K562 (cell line): ENCODE data around the gene GALNT13. TPM values are rescaled to one million over a fixed set of nuclear protein-coding genes. Genes with fewer than 3 reads are reported as not detected.

ENCODE experiments used
- ATAC-seq: fragments of 200-7000 bp; cut with Tn5 transposase; 3 replicates; pipeline ENCODE4 v1.9.1; 2020; ENCODE audit warnings: moderate library complexity
- BruUV-seq: library from RNA; stranded (reverse); fragments of 400-500 nt; replicated peaks from 2 replicates; lab custom pipeline; 2021; lab: Mats Ljungman, UMichigan
- CTCF ChIA-PET: fragments of 300-600 bp; formaldehyde crosslinking; extraction: SDS; loops from one replicate; lab custom pipeline; 2021; ENCODE audit warnings: low intra/inter-chr PET ratio; lab: Yijun Ruan, JAX
- POLR2A ChIA-PET: fragments of 300-600, 350-650 bp; sonication (Branson Sonifier 250); formaldehyde crosslinking; extraction: SDS; loops from one replicate; lab custom pipeline; 2021; ENCODE audit warnings: antibody characterized with exemption, inconsistent platforms; lab: Yijun Ruan, JAX
- DNase-seq, 4 experiments: peaks; one replicate each; pipeline versions ENCODE4 v3.0.0 to v3.0.0-alpha.2; 2011 to 2018; ENCODE audit warnings: low spot score in 3 of 4, mixed read lengths in 3 of 4; ENCODE audit errors: extremely low read depth in 1 of 4
- FAIRE-seq: peaks from 2 replicates; lab custom pipeline; 2011; peaks lifted over from hg19 to GRCh38; lab: Jason Lieb, UNC
- H2AFZ ChIP-seq: 2 replicates; pipeline ENCODE4 v1.6.0; 2011; ENCODE audit warnings: low read depth, low read length, control low read depth, inconsistent platforms
- H3K27ac ChIP-seq: fragments of 200-600 bp; 3 replicates; pipeline ENCODE4 v1.8.0; 2011; ENCODE audit warnings: low read depth, mild to moderate bottlenecking, control low read depth, inconsistent platforms, low read length, moderate library complexity, mixed read lengths; ENCODE audit errors: extremely low read depth
- H3K27me3 ChIP-seq, 2 experiments: fragments of 300-600 bp in 1 of 2; 2 replicates in 1 of 2; 3 replicates in 1 of 2; pipeline versions ENCODE4 v1.6.0 to v1.8.0; 2011; ENCODE audit warnings: inconsistent platforms in 2 of 2, low read length in 2 of 2, mild to moderate bottlenecking in 1 of 2, mixed read lengths in 1 of 2, moderate library complexity in 1 of 2; ENCODE audit not compliant: control insufficient read depth in 2 of 2, insufficient read depth in 2 of 2
- H3K36me3 ChIP-seq: fragments of 300-600 bp; 3 replicates; pipeline ENCODE4 v1.8.0; 2011; ENCODE audit warnings: mild to moderate bottlenecking, low read length, inconsistent platforms; ENCODE audit not compliant: control insufficient read depth, insufficient read depth
- H3K4me1 ChIP-seq, 2 experiments: fragments of 200-600 bp in 1 of 2; replicated peaks in 1 of 2; 2 replicates in 1 of 2; 3 replicates in 1 of 2; pipeline versions ENCODE4 v1.5.1 to v1.8.0; 2011; ENCODE audit warnings: inconsistent platforms in 2 of 2, low read length in 2 of 2, mild to moderate bottlenecking in 1 of 2, mixed read lengths in 1 of 2, moderate library complexity in 1 of 2; ENCODE audit not compliant: control insufficient read depth in 2 of 2, insufficient read depth in 2 of 2
- H3K4me2 ChIP-seq: 2 replicates; pipeline ENCODE4 v1.6.1; 2011; ENCODE audit warnings: low read length, control low read depth, inconsistent platforms, mixed read lengths; ENCODE audit not compliant: insufficient read depth
- H3K4me3 ChIP-seq: fragments of 200-600 bp; sonication (generic), shearing (Covaris generic); 2 replicates; pipeline ENCODE4 v1.5.1; 2016; ENCODE audit warnings: control low read depth, inconsistent platforms
- H3K79me2 ChIP-seq: fragments of 200-600 bp; 3 replicates; pipeline ENCODE4 v1.8.0; 2011; ENCODE audit warnings: low read length, inconsistent platforms; ENCODE audit not compliant: control insufficient read depth, insufficient read depth
- H3K9ac ChIP-seq, 2 experiments: 2 replicates each; pipeline versions ENCODE4 v1.6.0 to v1.6.1; 2011; ENCODE audit warnings: low read depth in 2 of 2, low read length in 2 of 2, control low read depth in 1 of 2, inconsistent platforms in 1 of 2, mild to moderate bottlenecking in 1 of 2, mixed read lengths in 1 of 2; ENCODE audit not compliant: insufficient read depth in 1 of 2
- H3K9me1 ChIP-seq: one replicate; pipeline ENCODE4 v1.6.0; 2011; ENCODE audit warnings: inconsistent platforms, mild to moderate bottlenecking, low read length, moderate library complexity; ENCODE audit not compliant: control insufficient read depth, insufficient read depth
- H3K9me3 ChIP-seq: replicated peaks from 2 replicates; pipeline ENCODE4 v1.5.1; 2011; ENCODE audit warnings: low read depth, low read length, inconsistent platforms; ENCODE audit not compliant: control insufficient read depth, insufficient read depth
- H4K20me1 ChIP-seq: replicated peaks from 2 replicates; pipeline ENCODE4 v1.6.1; 2011; ENCODE audit warnings: low read length, inconsistent platforms, mixed read lengths; ENCODE audit not compliant: control insufficient read depth, insufficient read depth
- ATF4 ChIP-seq: fragments of 450-650 bp; formaldehyde crosslinking; IDR thresholded peaks from 2 replicates; pipeline ENCODE4 v1.4.0; 2022; ENCODE audit warnings: mild to moderate bottlenecking, moderate library complexity
- BRF2 ChIP-seq: IDR thresholded peaks from 3 replicates; pipeline ENCODE4 v1.6.1; 2011; ENCODE audit warnings: borderline replicate concordance, mild to moderate bottlenecking; ENCODE audit not compliant: insufficient read length, insufficient read depth
- CBX3 ChIP-seq, 2 experiments: IDR thresholded peaks; 1 replicate in 1 of 2; 2 replicates in 1 of 2; pipeline ENCODE4 v1.6.1; 2012; ENCODE audit warnings: inconsistent platforms in 2 of 2, low read length in 2 of 2, borderline replicate concordance in 1 of 2, control low read depth in 1 of 2
- CLOCK ChIP-seq: fragments of 250-450 bp; sonication (Bioruptor Pico); IDR thresholded peaks from 2 replicates; pipeline ENCODE4 v1.4.0; 2020; ENCODE audit warnings: mild to moderate bottlenecking, moderate library complexity, borderline replicate concordance
- E2F4 ChIP-seq: sonication (generic); formaldehyde crosslinking; IDR thresholded peaks from 2 replicates; pipeline ENCODE4 v1.8.0; 2022; ENCODE audit warnings: mild to moderate bottlenecking, low read depth, missing genetic modification reagents
- SMAD3 ChIP-seq: fragments of 450-650 bp; formaldehyde crosslinking; conservative IDR thresholded peaks from 2 replicates; pipeline ENCODE4 v1.4.0; 2020; ENCODE audit warnings: mild to moderate bottlenecking
- SPI1 ChIP-seq: IDR thresholded peaks from 2 replicates; pipeline ENCODE4 v1.6.1; 2011; ENCODE audit warnings: low read depth, low read length, control low read depth, borderline replicate concordance
- TCF7 ChIP-seq: sonication (generic); IDR thresholded peaks from 2 replicates; pipeline ENCODE4 v1.6.1; 2016; ENCODE audit warnings: antibody characterized with exemption, borderline replicate concordance
- ZNF23 ChIP-seq: fragments of 250-450 bp; sonication (Bioruptor Pico); IDR thresholded peaks from 2 replicates; pipeline ENCODE4 v1.4.0; 2020; ENCODE audit warnings: mild to moderate bottlenecking
- WGBS: fragments of 100-300 bp; shearing (Covaris generic); methylation state at CpG from one replicate; pipeline ENCODE4 v1.1.6; 2016; ENCODE audit warnings: low coverage, mixed read lengths; ENCODE audit not compliant: insufficient coverage; ENCODE audit errors: missing lambda C conversion rate; 5-methylcytosine and 5-hydroxymethylcytosine counted together
- in situ Hi-C: fragments of 300-500 bp; cut with MboI; formaldehyde crosslinking; loops from 4 replicates; pipeline ENCODE4 v1.15.0; 2018; ENCODE audit warnings: inconsistent platforms, mixed read lengths
- intact Hi-C: fragments of 100-400 bp; cut with micrococcal nuclease; formaldehyde crosslinking; loops from 2 replicates; pipeline ENCODE4 v1.14.2; 2022
- polyA plus RNA-seq, 8 experiments: library from polyadenylated mRNA; depleted of rRNA in 4 of 8; stranded (reverse) in 5 of 8; unstranded in 3 of 8; fragments of >200 nt; fragmentation: Nextera tagmentation in 2 of 8; fragmentation: Illumina TruSeq in 1 of 8; extraction: Ambion mirVana in 2 of 8; extraction: Trizol in 1 of 8; gene quantifications; 2 replicates each; pipeline versions ENCODE4 v1.2.1 to v1.2.3, GENCODE V29; 2011 to 2014; ENCODE audit warnings: inconsistent platforms in 1 of 8, missing spikeins in 1 of 8
- total RNA-seq, 7 experiments: library from RNA; depleted of rRNA in 6 of 7; stranded (reverse); fragments of >200 nt in 6 of 7; fragmentation: Illumina TruSeq in 2 of 7; extraction: Trizol in 2 of 7; gene quantifications; 2 replicates each; pipeline versions ENCODE4 v1.2.1 to v1.2.3, GENCODE V29; 2011 to 2021; ENCODE audit warnings: low replicate concordance in 1 of 7

GALNT13 gene
- total and polyA plus RNA-seq, 9 of the 15 experiments (the other 6 are each of a cell fraction or from before 2014, with no cell fraction given), result not detected

- no peak for TF ChIP-seq CLOCK (CRISPR knock-in tag)
- TF ChIP-seq E2F4, result no peak
- TF ChIP-seq SPI1, result no peak
- TF ChIP-seq TCF7, result no peak
- no peak for TF ChIP-seq CBX3 (IDR thresholded peaks at IDR 0.05; ENCODE audit: borderline replicate concordance in 1 of 2, low read length in 2 of 2)
These were observed 396.3 kb downstream of the GALNT13 start (continued) for GRCh38 chr2:154267983-154268382.

- Histone ChIP-seq H3K27me3 (no peaks in the 10 kb centered on the region), H3K36me3 (no peaks in the 10 kb centered on the region), H3K9ac (no peak overlapping the region), H3K27ac (no peak overlapping the region), H3K4me2 (no peak overlapping the region), H2AFZ (no peak overlapping the region), H3K4me3 (no peak overlapping the region), H3K4me1 (no peaks in the 10 kb centered on the region), H3K79me2 (no peaks in the 10 kb centered on the region), H3K9me3 (no peaks in the 10 kb centered on the region; the same call in 1 of the 2 replicates), H4K20me1 (no peaks in the 10 kb centered on the region), H3K9me1 (no peaks in the 10 kb centered on the region)
- FAIRE-seq (no peak), ATAC-seq (no peak), DNase-seq (no peak)
- ChIA-PET CTCF (no interaction called here), POLR2A (no interaction called here)
- TF ChIP-seq SMAD3 (CRISPR knock-in tag) (no peak), ZNF23 (CRISPR knock-in tag) (no peak), ATF4 (CRISPR knock-in tag) (no peak), BRF2 (no peak)
- WGBS, result 0% methylated on average over 2 of the region's 2 CpGs
- intact Hi-C loops (no loop called here), in situ Hi-C loops (no loop called here)
- BruUV-seq, result no TSS peak
These were observed 408.8 kb downstream of the GALNT13 start for GRCh38 chr2:154280543-154280942.
